ENCODE measurements around the gene CRYZL1.

Gene CRYZL1

GRCh38 chr21:33558777-33559421 is 82.6 kb downstream of the CRYZL1 start:
- DNase-seq: no peak

GRCh38 chr21:33557447-33557846 is 84.1 kb downstream of the CRYZL1 start:
- no peak for DNase-seq

- no peak for DNase-seq
These were observed 86.6 kb downstream of the CRYZL1 start for GRCh38 chr21:33554982-33555344.

GRCh38 chr21:33554236-33554981 is 87.1 kb downstream of the CRYZL1 start:
- no peak for DNase-seq

GRCh38 chr21:33552999-33553598 is 88.4 kb downstream of the CRYZL1 start:
- DNase-seq: no peak

- DNase-seq: no peak
These were observed 89.2 kb downstream of the CRYZL1 start for GRCh38 chr21:33552093-33552998.

GRCh38 chr21:33551664-33552063 is 89.9 kb downstream of the CRYZL1 start:
- DNase-seq: no peak

- no peak for DNase-seq
These were observed 90.5 kb downstream of the CRYZL1 start for GRCh38 chr21:33550772-33551660.

- no peak for DNase-seq
These were observed 91.4 kb downstream of the CRYZL1 start for GRCh38 chr21:33549848-33550771.

GRCh38 chr21:33546086-33546485 is 95.5 kb downstream of the CRYZL1 start:
- no peak for DNase-seq

GRCh38 chr21:33544451-33545195 is 96.9 kb downstream of the CRYZL1 start:
- no peak for DNase-seq

- DNase-seq: peak; percentile 49
These were observed 97.9 kb downstream of the CRYZL1 start for GRCh38 chr21:33543505-33544129.

- peak; percentile 93 for DNase-seq
These were observed 98.7 kb downstream of the CRYZL1 start, which contains the start of gene SON for GRCh38 chr21:33542640-33543504. SON (plus strand) TSS chr21:33543038; CDS start chr21:33543093, 55 bp downstream.

GRCh38 chr21:33541756-33542639 is 99.5 kb downstream of the CRYZL1 start, which contains the start of gene GART:
GART (minus strand) TSS chr21:33542117; CDS start chr21:33539315, 2,802 bp downstream.
- DNase-seq: peak; percentile 74

GRCh38 chr21:33541105-33541711 is 100.3 kb downstream of the CRYZL1 start:
- no peak for DNase-seq

- no peak for DNase-seq
These were observed 100.8 kb downstream of the CRYZL1 start for GRCh38 chr21:33540711-33541104.

- no peak for DNase-seq
These were observed 101.9 kb downstream of the CRYZL1 start for GRCh38 chr21:33539616-33540015.

Data from T-helper 9 cell (primary cell).